ENCODE measurements around the gene TSPAN31. TPM values are rescaled to one million over a fixed set of nuclear protein-coding genes. Genes with fewer than 3 reads are reported as not detected.

TSPAN31 gene
- total and polyA plus RNA-seq, 9 of the 15 experiments (the other 6 are each of a cell fraction or from before 2014, with no cell fraction given) = 11.3 to 26.4 (median 14.3) TPM

DNA sequence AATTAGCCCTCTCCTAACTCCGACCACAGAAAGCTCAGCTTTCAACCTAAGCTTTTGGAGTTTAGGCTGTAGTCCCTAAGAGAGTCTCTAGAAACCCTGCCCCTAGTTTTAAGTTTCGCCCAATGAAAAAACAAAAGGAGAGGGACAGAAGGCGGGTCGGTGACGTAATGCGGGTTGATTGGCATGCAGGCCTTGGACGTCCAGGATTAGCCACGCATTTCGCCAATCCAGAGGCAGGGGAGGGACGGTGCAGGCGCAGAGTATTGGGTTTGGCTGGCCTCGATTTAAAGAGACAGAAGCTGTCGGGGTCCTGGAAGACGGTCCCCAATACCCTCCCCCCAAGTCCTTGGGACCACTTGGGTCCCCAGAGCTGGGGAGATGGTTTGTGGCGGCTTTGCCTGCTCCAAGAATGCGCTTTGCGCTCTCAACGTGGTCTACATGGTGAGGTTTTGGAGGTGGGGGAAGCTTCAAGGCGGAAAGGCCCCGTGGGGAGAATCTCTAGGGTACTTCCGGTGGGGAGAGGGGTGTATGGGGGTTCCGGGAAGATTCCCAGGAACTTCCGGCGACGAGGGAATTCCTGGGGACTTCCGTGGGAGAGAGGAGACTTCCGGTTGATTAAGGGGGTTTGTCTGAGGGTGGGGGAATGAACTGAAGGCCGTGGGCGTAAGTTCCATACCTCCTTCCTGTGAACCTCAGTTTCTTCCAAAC lies at the start of gene TSPAN31 (continued):
- peak; percentile 76 for TF ChIP-seq ETV1 (tag; conservative IDR thresholded peaks at IDR 0.05; ENCODE audit: low read depth)
- peak; percentile 50; the same call in 1 of the 2 replicates for TF ChIP-seq CEBPG (CRISPR knock-in tag; IDR thresholded peaks at IDR 0.05)
- TF ChIP-seq CEBPG (tag; conservative IDR thresholded peaks at IDR 0.05 in 1 of 2, IDR thresholded peaks at IDR 0.05 in 1 of 2) = peak; percentile 83 to 93
- peak; percentile 64; the same call in 1 of the 2 replicates for TF ChIP-seq NFRKB (IDR thresholded peaks at IDR 0.05; ENCODE audit: low read depth)
- TF ChIP-seq ZFPM2 (CRISPR knock-in tag; IDR thresholded peaks at IDR 0.05) = 0 out of 2 replicates have a peak, but pooled peaks have one; percentile 33
- peak; percentile 78 for TF ChIP-seq TOE1 (IDR thresholded peaks at IDR 0.05; ENCODE audit: borderline replicate concordance)
- no peak for TF ChIP-seq TOE1 (CRISPR knock-in tag; IDR thresholded peaks at IDR 0.05; ENCODE audit: borderline replicate concordance, low read depth)
- TF ChIP-seq RBM25 (IDR thresholded peaks at IDR 0.05; ENCODE audit: low read depth, low read length, severe bottlenecking) = peak; percentile 55
- TF ChIP-seq CC2D1A (IDR thresholded peaks at IDR 0.05) = 0 out of 2 replicates have a peak, but pooled peaks have one; percentile 21
- TF ChIP-seq, protein P1, sequence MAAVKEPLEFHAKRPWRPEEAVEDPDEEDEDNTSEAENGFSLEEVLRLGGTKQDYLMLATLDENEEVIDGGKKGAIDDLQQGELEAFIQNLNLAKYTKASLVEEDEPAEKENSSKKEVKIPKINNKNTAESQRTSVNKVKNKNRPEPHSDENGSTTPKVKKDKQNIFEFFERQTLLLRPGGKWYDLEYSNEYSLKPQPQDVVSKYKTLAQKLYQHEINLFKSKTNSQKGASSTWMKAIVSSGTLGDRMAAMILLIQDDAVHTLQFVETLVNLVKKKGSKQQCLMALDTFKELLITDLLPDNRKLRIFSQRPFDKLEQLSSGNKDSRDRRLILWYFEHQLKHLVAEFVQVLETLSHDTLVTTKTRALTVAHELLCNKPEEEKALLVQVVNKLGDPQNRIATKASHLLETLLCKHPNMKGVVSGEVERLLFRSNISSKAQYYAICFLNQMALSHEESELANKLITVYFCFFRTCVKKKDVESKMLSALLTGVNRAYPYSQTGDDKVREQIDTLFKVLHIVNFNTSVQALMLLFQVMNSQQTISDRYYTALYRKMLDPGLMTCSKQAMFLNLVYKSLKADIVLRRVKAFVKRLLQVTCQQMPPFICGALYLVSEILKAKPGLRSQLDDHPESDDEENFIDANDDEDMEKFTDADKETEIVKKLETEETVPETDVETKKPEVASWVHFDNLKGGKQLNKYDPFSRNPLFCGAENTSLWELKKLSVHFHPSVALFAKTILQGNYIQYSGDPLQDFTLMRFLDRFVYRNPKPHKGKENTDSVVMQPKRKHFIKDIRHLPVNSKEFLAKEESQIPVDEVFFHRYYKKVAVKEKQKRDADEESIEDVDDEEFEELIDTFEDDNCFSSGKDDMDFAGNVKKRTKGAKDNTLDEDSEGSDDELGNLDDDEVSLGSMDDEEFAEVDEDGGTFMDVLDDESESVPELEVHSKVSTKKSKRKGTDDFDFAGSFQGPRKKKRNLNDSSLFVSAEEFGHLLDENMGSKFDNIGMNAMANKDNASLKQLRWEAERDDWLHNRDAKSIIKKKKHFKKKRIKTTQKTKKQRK (IDR thresholded peaks at IDR 0.05; ENCODE audit: borderline replicate concordance, low read depth, low read length) = peak; percentile 49; the same call in 1 of the 2 replicates
- peak; percentile 79; the same call in 1 of the 2 replicates for TF ChIP-seq MTA3 (IDR thresholded peaks at IDR 0.05; ENCODE audit: borderline replicate concordance)
- TF ChIP-seq, protein P2, sequence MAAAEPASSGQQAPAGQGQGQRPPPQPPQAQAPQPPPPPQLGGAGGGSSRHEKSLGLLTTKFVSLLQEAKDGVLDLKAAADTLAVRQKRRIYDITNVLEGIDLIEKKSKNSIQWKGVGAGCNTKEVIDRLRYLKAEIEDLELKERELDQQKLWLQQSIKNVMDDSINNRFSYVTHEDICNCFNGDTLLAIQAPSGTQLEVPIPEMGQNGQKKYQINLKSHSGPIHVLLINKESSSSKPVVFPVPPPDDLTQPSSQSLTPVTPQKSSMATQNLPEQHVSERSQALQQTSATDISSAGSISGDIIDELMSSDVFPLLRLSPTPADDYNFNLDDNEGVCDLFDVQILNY (CRISPR knock-in tag; IDR thresholded peaks at IDR 0.05) = no peak
- TF ChIP-seq RBFOX2 (IDR thresholded peaks at IDR 0.05; ENCODE audit: low read depth, low read length) = peak; percentile 70
- TF ChIP-seq POLR2G (IDR thresholded peaks at IDR 0.05; ENCODE audit: low read depth, low read length) = peak; percentile 74
- TF ChIP-seq, protein P3, sequence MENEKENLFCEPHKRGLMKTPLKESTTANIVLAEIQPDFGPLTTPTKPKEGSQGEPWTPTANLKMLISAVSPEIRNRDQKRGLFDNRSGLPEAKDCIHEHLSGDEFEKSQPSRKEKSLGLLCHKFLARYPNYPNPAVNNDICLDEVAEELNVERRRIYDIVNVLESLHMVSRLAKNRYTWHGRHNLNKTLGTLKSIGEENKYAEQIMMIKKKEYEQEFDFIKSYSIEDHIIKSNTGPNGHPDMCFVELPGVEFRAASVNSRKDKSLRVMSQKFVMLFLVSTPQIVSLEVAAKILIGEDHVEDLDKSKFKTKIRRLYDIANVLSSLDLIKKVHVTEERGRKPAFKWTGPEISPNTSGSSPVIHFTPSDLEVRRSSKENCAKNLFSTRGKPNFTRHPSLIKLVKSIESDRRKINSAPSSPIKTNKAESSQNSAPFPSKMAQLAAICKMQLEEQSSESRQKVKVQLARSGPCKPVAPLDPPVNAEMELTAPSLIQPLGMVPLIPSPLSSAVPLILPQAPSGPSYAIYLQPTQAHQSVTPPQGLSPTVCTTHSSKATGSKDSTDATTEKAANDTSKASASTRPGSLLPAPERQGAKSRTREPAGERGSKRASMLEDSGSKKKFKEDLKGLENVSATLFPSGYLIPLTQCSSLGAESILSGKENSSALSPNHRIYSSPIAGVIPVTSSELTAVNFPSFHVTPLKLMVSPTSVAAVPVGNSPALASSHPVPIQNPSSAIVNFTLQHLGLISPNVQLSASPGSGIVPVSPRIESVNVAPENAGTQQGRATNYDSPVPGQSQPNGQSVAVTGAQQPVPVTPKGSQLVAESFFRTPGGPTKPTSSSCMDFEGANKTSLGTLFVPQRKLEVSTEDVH (IDR thresholded peaks at IDR 0.05; ENCODE audit: low read depth, partially characterized antibody) = peak; percentile 39
- TF ChIP-seq MEIS2 (IDR thresholded peaks at IDR 0.05; ENCODE audit: partially characterized antibody) = peak; percentile 79
- peak; percentile 61; the same call in 1 of the 2 replicates for TF ChIP-seq ATF1 (CRISPR knock-in tag; IDR thresholded peaks at IDR 0.05)
- peak; percentile 99 for TF ChIP-seq ATF1 (tag; IDR thresholded peaks at IDR 0.05)
- TF ChIP-seq, protein P4, sequence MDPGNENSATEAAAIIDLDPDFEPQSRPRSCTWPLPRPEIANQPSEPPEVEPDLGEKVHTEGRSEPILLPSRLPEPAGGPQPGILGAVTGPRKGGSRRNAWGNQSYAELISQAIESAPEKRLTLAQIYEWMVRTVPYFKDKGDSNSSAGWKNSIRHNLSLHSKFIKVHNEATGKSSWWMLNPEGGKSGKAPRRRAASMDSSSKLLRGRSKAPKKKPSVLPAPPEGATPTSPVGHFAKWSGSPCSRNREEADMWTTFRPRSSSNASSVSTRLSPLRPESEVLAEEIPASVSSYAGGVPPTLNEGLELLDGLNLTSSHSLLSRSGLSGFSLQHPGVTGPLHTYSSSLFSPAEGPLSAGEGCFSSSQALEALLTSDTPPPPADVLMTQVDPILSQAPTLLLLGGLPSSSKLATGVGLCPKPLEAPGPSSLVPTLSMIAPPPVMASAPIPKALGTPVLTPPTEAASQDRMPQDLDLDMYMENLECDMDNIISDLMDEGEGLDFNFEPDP (CRISPR knock-in tag; IDR thresholded peaks at IDR 0.05) = no peak

Data from K562 (cell line).